GM18498 (cell line): ENCODE results near the gene GPR162.
"Not testable (repeated sequence)": the region's sequence is repeated elsewhere in the genome, so short reads cannot be mapped to it uniquely, and the experiment has no call there.

Experiments
- ATAC-seq: cut with Tn5 transposase; IDR thresholded peaks from one replicate; pipeline ENCODE4 v1.9.1; 2021; ENCODE audit warnings: mild to moderate bottlenecking, moderate library complexity; ENCODE audit not compliant: unreplicated experiment

The GPR162 gene

GRCh38 chr12:6852651-6853354 is 31.2 kb downstream of the GPR162 start:
- no peak for ATAC-seq

DNA sequence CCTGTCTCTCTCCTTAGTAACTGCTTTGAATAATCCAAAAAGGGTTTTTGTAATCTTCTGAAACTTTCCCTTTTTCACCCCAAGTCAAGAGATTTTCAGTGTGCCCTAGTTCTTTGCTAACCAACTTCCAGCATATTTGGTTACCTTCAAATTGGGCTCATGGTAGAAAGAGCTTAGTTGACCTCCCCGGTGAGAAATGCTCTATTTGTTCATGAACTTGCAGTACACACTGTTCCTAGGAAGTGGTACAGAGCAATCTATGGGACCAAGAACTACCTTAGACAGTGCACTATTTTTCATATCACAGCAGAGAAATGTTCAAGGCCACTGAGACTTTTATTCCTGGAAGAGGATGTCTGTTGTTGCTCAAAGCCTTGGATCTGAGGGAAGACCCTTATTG is 32.0 kb downstream of the GPR162 start:
- ATAC-seq: no peak

GRCh38 chr12:6854036-6854435 is 32.4 kb downstream of the GPR162 start:
- no peak for ATAC-seq

DNA sequence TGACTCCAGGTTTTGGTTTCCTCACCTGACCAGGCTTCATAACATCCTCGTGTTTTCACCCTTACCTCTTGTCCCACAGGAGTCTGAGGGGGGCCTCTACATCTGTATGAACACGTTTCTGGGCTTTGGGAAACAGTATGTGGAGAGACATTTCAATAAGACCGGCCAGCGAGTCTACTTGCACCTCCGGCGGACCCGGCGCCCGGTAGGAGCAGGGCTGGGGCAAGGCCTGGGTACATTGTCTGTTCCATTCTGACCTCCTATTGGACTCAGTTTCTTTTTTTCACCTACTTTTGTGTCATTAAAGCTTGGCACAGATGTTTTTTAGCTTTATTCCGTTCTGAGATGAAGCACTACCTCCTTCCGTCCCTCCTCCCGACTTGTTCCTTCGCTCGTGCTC is 33.7 kb downstream of the GPR162 start:
- no peak for ATAC-seq

DNA sequence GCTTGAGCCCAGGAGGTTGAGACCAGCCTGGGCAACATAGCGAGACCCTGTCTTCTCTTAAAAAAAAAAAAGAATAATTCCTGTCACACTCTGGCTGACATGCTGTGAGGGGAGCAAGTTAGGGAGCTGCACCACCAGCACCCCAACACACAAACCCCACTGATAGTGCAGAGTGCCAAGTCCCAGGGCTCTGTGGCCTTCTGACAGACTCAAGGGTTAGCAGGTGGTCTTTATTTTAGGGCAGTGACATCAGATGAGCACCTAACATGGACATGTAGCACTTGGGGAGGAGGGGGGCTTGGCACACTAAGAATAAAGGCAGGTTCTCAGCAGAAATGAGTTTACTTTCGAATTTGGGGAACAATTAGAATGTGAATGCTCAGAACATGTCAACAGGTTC is 37.2 kb downstream of the GPR162 start:
- no peak for ATAC-seq

DNA sequence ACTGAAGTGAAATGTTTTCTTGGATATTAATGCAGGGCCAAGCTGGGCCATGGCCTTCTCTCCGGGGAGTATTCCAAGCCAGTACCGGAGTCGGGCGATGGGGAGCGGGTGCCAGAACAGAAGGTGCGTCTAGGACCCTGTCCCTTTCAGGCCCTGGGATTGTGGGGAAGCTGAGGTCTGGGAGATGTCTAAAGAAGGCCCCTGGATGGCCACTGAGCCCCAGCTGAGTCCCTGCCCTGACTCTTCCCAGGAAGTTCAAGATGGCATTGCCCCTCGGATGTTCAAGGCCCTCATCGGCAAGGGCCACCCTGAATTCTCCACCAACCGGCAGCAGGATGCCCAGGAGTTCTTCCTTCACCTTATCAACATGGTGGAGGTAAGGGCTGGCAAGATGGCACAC is 38.5 kb downstream of the GPR162 start:
- no peak for ATAC-seq

GRCh38 chr12:6860942-6861341 is 39.3 kb downstream of the GPR162 start:
- ATAC-seq: no peak

GRCh38 chr12:6861391-6861790 is 39.8 kb downstream of the GPR162 start:
- ATAC-seq: no peak

GRCh38 chr12:6863033-6863432 is 41.4 kb downstream of the GPR162 start:
- no peak for ATAC-seq

DNA sequence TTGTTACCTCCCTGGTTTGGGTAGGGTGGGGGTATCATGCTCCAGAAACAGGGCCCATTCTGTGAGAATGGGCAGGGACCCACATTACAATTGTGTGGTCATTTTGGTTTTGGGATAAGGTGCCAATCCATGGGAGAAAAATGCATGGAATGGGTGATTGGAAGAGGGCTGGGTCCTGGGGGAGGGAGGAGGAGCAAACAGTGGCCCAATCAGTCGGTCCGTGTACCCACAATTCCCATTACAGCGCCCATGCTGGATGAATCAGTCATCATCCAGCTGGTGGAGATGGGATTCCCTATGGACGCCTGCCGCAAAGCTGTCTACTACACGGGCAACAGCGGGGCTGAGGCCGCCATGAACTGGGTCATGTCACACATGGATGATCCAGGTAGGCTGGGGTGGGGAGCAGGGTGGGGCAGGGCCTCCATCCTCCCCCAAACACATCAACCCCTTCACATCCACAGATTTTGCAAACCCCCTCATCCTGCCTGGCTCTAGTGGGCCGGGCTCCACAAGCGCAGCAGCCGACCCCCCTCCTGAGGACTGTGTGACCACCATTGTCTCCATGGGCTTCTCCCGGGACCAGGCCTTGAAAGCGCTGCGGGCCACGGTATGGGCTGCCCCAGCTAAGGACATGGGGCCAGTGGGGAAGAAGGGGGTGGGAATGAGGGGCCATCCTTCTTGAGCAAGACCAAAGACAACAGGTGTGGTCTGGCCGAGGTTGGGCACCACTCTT is 42.1 kb downstream of the GPR162 start:
- no peak for ATAC-seq

GRCh38 chr12:6865307-6865706 is 43.7 kb downstream of the GPR162 start:
- ATAC-seq: not testable (repeated sequence)

- ATAC-seq: no peak
Measured at GRCh38 chr12:6866163-6866919, 44.7 kb downstream of the GPR162 start.

DNA sequence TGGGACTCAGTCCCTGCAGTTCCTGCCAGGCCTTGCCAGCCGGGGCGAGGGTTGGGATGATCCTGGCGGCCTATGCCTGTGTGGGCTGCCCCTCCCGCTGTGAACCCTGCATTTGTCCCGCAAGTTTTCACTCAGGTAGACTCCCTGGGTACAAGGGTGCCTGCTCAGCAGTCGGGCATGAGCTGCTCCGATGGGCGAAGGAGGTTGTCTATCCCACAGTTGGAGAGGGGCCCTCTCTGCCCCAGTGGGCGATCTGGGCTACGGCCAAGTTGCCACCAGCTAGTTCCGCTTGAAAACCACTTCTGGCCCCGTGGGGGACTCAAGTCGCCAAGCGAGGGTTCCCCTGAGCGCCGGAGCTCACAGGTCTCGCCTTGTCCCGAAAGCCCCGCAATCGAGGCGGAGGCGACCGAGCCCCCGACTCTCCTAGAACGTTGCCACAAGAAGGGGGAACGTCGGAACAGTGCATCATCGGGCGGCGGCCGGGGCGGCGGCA is 45.3 kb downstream of the GPR162 start:
- peak; percentile 11 for ATAC-seq

- ATAC-seq: peak; percentile 65
Measured at GRCh38 chr12:6867413-6868210, 46.0 kb downstream of the GPR162 start, which contains the start of gene TPI1. TPI1 (plus strand) TSS chr12:6867531; CDS start chr12:6867567, 36 bp downstream.

DNA sequence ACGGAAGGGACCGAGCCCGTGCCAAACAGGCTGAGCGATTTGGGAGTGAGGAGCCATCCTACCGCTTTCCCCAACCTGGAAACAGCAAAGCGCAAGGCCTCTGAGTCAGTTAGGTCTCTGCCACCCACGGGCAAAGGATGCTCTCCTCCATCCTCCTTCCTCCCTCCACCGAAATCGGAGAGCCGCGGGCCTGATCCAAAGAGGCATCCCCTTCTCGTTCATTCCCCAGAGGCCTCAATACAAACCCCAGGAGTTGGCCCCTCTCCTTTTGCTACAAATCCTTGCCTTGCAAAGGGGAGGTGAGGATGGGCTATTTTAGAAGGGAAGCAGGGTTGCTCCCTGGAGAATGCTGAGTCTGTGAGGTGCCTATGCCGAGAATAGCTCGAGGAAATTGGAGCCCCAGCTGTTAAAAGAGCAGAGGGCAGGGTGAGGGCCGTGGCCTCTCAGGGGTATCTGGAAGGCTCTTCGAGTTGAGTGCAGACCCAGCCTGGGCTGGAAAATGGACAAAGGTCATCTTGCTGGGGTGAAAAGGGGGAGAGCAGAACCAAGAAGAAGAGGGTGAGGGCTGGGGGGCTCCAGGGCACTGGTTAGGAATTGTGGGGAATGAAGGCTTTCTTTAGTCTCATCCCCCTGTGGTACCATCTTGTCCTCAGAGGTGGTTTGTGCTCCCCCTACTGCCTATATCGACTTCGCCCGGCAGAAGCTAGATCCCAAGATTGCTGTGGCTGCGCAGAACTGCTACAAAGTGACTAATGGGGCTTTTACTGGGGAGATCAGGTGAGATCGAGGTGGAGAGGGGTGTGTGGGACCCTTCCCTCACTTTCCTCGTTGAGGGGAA is 46.8 kb downstream of the GPR162 start:
- ATAC-seq: no peak

DNA sequence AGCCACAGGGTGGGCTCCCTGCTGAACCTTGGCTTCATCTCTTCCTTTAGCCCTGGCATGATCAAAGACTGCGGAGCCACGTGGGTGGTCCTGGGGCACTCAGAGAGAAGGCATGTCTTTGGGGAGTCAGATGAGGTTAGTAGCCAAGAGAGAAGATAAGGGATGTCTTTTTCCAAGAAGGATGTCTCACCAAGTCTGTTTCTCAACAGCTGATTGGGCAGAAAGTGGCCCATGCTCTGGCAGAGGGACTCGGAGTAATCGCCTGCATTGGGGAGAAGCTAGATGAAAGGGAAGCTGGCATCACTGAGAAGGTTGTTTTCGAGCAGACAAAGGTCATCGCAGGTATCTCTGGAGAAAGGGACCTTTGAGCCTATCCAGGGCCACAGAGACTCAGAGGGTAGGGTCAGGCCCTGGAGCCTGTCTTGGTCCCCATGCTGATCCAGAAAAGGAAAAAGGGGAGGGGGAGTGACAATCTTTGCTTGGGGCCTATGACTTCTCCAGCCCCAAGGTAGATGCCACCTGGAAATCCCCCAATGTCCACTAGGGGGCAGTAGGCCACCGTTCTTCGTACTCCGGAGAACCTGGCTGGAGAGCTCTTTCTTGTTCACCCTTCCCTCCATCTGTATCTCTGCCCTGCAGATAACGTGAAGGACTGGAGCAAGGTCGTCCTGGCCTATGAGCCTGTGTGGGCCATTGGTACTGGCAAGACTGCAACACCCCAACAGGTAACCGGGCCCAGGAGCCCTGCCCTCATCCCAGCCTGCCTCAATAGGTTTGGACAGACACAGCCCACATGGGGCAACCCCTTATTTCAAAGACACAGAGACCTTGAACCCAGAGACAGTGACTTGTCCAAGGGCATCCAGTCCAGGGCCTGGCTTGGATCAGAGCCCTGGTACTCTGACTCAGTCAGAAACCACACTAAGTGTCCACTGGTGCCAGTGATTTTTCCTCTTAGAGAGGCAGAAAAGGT is 47.7 kb downstream of the GPR162 start:
- ATAC-seq: no peak

DNA sequence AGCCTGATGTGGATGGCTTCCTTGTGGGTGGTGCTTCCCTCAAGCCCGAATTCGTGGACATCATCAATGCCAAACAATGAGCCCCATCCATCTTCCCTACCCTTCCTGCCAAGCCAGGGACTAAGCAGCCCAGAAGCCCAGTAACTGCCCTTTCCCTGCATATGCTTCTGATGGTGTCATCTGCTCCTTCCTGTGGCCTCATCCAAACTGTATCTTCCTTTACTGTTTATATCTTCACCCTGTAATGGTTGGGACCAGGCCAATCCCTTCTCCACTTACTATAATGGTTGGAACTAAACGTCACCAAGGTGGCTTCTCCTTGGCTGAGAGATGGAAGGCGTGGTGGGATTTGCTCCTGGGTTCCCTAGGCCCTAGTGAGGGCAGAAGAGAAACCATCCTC is 48.7 kb downstream of the GPR162 start:
- ATAC-seq: not testable (repeated sequence)

DNA sequence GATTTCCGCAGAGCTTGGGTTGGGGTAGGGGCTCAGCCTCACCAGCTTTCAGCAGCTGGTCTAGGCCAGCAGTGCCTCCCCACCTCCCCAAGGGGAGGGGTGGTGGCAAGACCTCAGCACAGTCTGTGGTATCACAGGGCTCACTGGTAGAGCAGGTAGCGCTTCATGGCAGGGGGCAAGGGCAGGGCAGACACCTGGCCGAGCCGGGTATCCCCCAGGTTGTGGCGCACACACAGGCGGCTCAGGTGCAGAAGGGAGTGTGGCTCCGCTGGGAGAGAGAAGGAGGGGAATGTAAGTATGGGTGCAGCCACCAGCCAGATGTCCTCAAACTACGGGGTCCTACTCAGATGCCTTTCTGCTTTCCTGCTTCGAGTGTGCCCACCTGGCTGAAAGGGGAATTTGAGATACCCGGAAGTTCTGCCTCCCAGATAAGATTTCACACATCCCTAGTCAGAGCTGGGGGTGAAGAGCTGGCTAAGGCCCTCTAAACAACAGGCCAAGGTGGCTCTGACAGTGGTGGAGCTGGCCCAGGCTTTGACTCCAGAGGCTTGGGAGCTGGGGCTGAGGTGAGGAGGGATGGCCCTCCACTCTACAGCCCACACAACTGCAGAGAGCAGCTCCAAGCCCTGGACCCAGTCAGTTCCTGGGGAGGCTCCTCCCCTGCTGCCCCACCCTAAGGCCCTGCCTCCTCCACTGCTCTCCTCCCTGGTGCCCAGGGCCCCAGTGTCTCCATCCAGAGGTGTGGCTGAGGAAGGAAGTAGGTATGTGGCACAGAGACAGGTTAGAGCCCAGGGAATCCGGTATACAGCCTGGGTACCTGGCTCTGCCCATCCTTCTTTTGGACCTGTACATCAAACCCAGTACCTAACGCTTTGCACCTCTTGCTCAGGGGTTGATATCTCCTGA is 49.7 kb downstream of the GPR162 start:
- ATAC-seq: no peak
